ENCODE results near the gene HMGXB3. TPM values are rescaled to one million over a fixed set of nuclear protein-coding genes. Genes with fewer than 3 reads are reported as not detected.

HMGXB3 gene
- polyA plus RNA-seq, 1 donor: 17.5 TPM

DNA sequence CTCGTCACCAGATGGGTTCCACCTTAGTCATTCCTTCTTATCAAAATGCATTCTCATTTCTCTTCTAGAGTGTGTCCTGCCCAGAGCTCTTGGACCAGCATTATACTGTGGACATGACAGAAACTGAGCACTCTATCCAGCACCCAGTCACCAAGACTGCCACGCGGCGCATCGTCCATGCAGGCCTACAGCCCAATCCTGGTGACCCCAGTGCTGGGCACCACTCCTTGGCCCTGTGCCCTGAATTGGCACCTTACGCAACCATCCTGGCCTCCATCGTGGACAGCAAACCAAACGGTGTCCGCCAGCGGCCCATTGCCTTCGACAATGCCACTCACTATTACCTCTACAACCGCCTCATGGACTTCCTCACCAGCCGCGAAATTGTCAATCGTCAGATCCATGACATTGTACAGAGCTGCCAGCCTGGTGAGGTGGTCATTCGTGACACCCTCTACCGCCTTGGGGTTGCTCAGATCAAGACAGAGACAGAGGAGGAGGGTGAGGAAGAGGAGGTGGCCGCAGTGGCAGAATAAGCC, 51.2 kb downstream of the HMGXB3 start:
- no peak for DNase-seq (ENCODE audit: low read depth)

GRCh38 chr5:150052226-150052955, 51.9 kb downstream of the HMGXB3 start:
- no peak for DNase-seq (ENCODE audit: low read depth)

GRCh38 chr5:150052956-150053712, 52.6 kb downstream of the HMGXB3 start:
- DNase-seq (ENCODE audit: low read depth): no peak

- no peak for DNase-seq (ENCODE audit: low read depth)
Observed at GRCh38 chr5:150053713-150054392, 53.3 kb downstream of the HMGXB3 start.

DNA sequence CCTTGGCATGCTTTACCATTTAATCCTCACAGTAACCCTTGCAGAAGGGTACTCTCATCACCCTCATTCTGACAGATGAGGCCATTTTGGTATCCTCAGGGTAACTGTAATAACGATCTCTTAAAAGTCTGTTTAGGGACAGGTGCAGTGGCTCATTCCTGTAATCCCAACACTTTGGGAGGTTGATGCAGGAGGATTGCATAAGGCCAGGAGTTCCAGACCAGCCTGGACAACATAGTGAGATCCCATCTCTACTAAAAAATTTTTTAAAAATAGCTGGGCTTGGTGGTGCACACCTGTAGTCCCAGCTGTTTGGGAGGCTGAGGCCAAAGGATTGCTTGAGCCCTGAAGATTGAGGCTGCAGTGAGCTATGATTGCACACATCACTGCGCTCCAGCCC, 54.0 kb downstream of the HMGXB3 start:
- no peak for DNase-seq (ENCODE audit: low read depth)

DNA sequence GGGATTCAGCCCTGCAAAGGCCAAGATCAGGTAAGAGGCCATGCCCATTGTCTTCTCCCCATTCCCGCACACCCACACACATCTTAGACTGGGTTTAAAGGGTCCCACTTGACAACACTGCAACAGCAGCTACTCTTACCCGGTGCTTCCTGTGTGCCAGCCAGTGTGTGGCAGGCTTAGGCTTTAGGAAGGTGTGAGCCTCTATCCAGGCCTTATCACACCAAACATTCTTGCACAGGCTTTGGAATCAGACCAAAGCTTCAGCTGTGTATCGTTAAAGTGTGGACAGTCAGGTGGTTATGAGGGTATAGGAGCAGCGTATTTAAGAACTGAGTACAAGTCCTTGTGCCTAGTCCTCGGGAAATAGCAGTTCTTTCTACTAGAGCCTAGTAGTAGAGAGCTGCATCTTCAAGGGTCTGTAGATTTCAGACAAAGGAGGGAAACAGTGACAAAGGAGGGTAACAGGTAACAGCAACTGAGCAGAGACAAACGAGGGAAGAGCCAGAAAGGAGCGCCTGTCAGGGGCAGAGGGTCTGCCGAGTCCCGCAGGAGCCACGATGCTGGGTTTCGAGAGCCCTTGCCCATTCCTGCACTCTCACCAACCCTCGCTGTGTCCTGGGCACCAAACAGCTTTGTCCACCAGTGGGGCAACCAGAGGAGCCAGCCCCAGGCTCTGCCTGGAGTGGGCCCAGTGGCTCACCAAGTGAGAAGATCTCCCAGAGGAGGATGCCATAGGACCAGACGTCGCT, 55.0 kb downstream of the HMGXB3 start:
- no peak for DNase-seq (ENCODE audit: low read depth)

DNA sequence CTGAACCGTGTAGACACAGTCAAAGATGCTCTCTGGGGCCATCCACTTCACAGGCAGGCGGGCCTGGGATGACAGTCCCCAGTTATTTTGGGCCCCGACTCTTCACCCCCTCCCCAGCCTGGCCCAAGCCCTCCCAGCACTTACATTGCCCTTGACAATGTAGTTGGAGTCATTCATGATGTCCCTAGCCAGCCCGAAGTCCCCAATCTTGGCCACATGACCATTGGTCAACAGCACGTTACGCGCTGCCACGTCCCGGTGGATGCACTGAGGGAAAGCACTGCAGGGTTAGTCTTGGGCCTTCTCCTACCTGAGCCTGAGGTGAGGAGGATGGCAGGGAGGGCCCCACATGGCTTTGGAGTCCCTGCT, 55.5 kb downstream of the HMGXB3 start:
- no peak for DNase-seq (ENCODE audit: low read depth)

DNA sequence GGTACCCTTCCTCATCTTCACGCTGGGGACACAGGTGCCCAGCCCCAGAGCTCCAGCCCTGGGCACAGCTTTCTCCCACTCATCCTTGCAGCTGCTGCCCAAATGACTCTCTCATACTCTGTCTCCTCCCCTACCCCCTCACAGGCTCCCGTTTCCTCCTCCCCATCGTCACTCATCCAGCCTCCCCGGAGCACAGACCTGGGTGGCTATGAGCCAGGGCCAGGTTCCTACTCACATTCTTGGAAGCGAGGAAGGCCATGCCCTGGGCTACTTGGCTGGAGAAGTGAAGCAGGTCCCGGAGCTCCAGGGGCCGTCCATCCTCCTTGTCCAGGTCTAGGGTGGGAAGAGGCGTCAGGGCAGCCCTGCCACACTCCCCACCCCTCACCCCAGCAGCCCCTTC, 56.5 kb downstream of the HMGXB3 start:
- no peak for DNase-seq (ENCODE audit: low read depth)

DNA sequence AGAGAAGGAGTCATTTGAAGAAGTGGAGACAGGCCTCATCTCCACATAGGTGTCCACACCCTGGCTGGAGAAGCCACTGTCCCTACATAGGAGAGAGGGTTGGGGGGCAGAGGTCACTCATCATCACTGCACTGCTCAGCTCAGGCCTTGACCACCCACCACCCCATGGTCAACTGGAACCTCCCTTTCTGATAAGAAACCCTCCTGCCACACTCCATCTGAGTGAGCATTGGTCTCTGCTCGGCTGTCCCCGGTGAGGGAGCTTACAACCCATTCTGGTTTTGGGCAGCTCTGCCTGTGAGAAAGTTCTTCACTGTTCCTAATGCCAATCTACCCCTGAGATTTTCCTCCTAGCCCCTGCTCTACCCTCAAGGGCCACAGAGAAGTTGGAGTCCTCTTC, 57.0 kb downstream of the HMGXB3 start:
- no peak for DNase-seq (ENCODE audit: low read depth)

DNA sequence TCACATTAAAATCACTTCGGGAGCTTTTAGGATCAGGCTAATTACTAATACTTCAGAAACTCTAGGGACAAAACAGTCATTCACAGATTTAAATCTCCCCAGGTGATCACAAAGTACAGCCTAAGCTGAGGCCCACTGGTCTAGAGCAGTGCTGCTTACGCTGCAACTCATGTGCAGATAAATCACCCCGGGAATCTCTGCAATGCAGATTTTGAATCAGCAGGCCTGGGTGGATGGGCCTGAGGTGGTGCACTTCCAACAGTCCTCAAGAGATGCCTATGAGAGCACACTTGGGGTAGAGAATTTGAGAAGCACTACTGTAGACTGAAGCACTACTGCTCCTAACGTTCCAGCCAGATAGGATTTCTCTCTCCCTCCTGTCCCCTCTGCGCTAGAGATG, 57.5 kb downstream of the HMGXB3 start:
- no peak for DNase-seq (ENCODE audit: low read depth)

GRCh38 chr5:150058480-150059126, 58.1 kb downstream of the HMGXB3 start:
- peak; percentile 36 for DNase-seq (ENCODE audit: low read depth)

GRCh38 chr5:150059623-150060022, 59.1 kb downstream of the HMGXB3 start:
- DNase-seq (ENCODE audit: low read depth): no peak

GRCh38 chr5:150060471-150060870, 59.9 kb downstream of the HMGXB3 start:
- DNase-seq (ENCODE audit: low read depth): no peak

DNA sequence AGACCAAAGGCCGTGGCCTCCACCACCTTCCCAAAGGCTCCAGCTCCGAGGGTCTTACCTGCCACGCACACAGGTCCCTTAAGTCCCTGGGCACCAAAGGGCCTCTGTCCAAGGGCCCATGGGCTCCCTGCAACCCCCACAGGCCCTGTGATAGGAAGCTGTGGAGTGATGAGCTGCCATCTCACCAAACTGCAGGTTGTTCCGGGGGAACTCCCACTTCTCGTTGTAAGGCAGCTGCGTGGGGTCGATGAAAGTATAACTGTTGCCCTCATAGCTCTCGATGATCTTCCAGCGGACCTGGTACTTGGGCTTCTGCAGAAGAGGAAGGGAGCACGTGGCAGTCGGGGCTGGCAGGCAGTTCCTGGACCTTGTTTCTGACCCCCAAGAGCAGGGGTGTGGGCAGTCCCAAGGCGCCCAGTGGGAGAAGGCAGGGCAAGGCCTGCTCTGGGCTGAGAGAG, 61.0 kb downstream of the HMGXB3 start:
- DNase-seq (ENCODE audit: low read depth): no peak

GRCh38 chr5:150062216-150062922, 61.8 kb downstream of the HMGXB3 start:
- no peak for DNase-seq (ENCODE audit: low read depth)

DNA sequence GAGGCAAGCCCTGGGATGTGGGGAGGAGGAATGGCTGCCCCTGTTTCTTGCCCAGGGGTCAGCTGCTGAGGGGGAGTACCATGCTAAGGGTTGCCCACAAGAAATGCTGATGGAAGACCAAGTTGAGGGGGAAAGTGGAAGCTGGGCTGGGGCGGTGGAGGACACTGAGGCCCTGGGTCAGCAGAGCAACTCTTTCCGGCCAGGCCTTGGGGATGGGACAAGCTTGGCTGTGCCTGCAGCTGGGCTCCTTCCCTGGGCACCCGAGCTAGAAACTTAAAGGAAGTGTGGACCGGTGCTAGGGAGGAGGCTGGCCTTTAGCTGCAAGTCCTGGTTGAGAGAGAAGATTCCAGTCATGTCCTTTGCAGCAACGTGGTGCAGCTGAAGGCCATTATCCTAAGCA, 63.1 kb downstream of the HMGXB3 start:
- DNase-seq (ENCODE audit: low read depth): no peak

- DNase-seq (ENCODE audit: low read depth): no peak
Observed at GRCh38 chr5:150064681-150065220, 64.2 kb downstream of the HMGXB3 start.

DNA sequence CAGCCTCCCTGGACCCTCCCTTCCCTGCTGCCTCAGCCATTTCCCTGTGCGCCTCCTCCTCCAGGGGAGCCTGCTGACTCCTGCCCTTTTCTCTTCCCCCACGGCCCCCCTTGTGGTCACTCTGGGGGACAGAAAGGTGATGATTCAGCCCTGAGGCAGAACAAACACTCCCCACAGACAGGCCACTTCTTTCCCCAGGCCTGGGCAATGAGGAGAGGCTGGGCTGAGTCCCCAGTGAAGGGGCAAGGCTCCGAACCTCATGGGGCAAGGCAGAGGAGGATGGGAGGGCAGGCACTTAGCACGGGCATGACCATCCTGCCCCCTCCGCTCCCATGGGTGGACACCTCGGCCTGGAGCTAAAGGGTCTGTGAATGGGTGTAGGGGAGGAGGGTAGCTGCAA, 64.8 kb downstream of the HMGXB3 start:
- no peak for DNase-seq (ENCODE audit: low read depth)

GRCh38 chr5:150065886-150066285, 65.3 kb downstream of the HMGXB3 start:
- DNase-seq (ENCODE audit: low read depth): no peak

- no peak for DNase-seq (ENCODE audit: low read depth)
Observed at GRCh38 chr5:150066436-150066835, 65.9 kb downstream of the HMGXB3 start.

Measured in forelimb muscle (tissue), 1 donor.